ENCODE results near the gene MACROD2. TPM values are rescaled to one million over a fixed set of nuclear protein-coding genes. Genes with fewer than 3 reads are reported as not detected.

MACROD2 gene
- total RNA-seq, 3 donors from 2014 or later, result 3.2 to 7.6 (median 6.4) TPM

GRCh38 chr20:15482525-15482924, 1487.2 kb downstream of the MACROD2 start:
- Histone ChIP-seq H3K9me3 (no peaks in the 10 kb centered on the region), H3K36me3 (ENCODE audit: low read depth) (no peaks in the 10 kb centered on the region), H3K4me3 (no peak overlapping the region), H3K4me1 (ENCODE audit: low read depth) (no peaks in the 10 kb centered on the region)
- ATAC-seq (no peak), DNase-seq (no peak)
- TF ChIP-seq CTCF (IDR thresholded peaks at IDR 0.05), result no peak
- intact Hi-C loops (cut with DNase I, micrococcal nuclease), result no loop called here

DNA sequence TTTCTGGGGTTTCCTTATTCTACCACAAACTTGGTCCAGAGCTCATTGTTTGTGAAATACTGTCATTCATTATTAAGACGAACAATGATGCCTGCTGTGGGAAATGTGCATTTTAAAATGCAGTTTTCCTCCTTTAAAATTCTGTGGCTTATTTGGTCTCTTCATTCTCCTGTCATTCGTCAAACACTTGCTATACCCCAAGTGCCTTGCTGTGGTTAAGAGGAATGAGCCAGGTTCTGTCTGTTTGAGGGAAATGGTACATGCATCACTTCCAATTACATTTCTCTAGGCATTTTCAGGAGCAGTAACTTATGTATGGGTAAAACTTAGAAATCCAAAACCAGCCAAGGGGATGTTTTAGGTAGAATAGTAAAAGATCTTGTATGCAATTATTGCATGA, 1490.2 kb downstream of the MACROD2 start:
- no peak overlapping the region for H3K4me3 ChIP-seq
- intact Hi-C loops (cut with DNase I, micrococcal nuclease), result no loop called here
- no peaks in the 10 kb centered on the region for H3K9me3 ChIP-seq
- no peaks in the 10 kb centered on the region for H3K4me1 ChIP-seq (ENCODE audit: low read depth)
- no peak for DNase-seq
- no peak for ATAC-seq
- no peak for TF ChIP-seq CTCF (IDR thresholded peaks at IDR 0.05)
- no peaks in the 10 kb centered on the region for H3K36me3 ChIP-seq (ENCODE audit: low read depth)

DNA sequence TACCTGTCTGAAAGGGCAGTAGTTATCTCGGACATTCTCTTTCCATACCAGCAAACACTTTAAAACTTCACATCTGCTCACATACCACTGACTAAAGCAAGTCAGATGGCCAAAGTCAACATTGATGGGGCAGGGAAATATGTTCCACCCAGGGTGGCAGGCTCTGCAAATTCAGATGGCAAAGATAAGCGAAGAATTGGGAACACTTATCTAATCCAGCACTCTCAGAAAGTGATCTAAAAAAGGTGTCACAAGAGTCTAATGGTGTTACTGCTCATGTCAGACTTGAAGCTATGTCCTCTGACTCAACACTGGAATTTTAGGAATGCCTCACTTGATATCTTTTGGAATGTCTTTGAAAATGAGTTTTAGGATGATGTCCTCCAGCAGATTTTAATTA, 1491.7 kb downstream of the MACROD2 start:
- no peak for DNase-seq
- TF ChIP-seq CTCF (IDR thresholded peaks at IDR 0.05), result no peak
- H3K4me1 ChIP-seq (ENCODE audit: low read depth), result no peaks in the 10 kb centered on the region
- no peaks in the 10 kb centered on the region for H3K9me3 ChIP-seq
- ATAC-seq, result no peak
- H3K36me3 ChIP-seq (ENCODE audit: low read depth), result no peaks in the 10 kb centered on the region
- intact Hi-C loops (cut with DNase I, micrococcal nuclease), result no loop called here
- no peak overlapping the region for H3K4me3 ChIP-seq

GRCh38 chr20:15487682-15488081, 1492.4 kb downstream of the MACROD2 start:
- ATAC-seq, result no peak
- Histone ChIP-seq H3K9me3 (no peaks in the 10 kb centered on the region), H3K36me3 (ENCODE audit: low read depth) (no peaks in the 10 kb centered on the region), H3K4me1 (ENCODE audit: low read depth) (no peaks in the 10 kb centered on the region), H3K4me3 (no peak overlapping the region)
- DNase-seq, result no peak
- intact Hi-C loops (cut with DNase I, micrococcal nuclease), result no loop called here
- TF ChIP-seq CTCF (IDR thresholded peaks at IDR 0.05), result no peak

- no peaks in the 10 kb centered on the region for H3K4me1 ChIP-seq (ENCODE audit: low read depth)
- intact Hi-C loops (cut with DNase I, micrococcal nuclease), result no loop called here
- ATAC-seq (no peak), DNase-seq (peak in 1 of 3 donors; percentile 23)
- TF ChIP-seq CTCF (IDR thresholded peaks at IDR 0.05), result no peak
- no peaks in the 10 kb centered on the region for H3K36me3 ChIP-seq (ENCODE audit: low read depth)
- H3K4me3 ChIP-seq, result no peak overlapping the region
- H3K9me3 ChIP-seq, result no peaks in the 10 kb centered on the region
These were observed 1496.3 kb downstream of the MACROD2 start for GRCh38 chr20:15491575-15491974.

DNA sequence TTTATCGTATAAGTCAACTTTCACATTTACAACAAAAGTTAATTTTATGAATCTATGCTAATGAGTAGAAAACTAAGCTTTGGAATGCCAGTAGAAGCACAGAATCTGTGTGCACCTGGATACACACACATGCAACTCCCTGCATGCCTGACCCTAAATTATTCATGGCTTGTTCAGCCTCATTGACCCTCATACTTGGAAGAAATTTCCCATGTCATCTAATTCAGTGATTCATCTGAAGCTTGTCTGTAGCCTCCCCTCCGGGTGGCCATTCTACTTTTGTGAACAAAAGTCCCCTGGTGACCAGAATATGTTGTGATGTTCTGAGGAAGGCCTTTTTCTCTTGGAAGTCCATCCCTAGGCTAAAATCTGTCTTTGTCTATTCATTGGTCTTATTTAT, 1499.5 kb downstream of the MACROD2 start:
- Histone ChIP-seq H3K4me1 (ENCODE audit: low read depth) (no peaks in the 10 kb centered on the region), H3K9me3 (no peaks in the 10 kb centered on the region), H3K36me3 (ENCODE audit: low read depth) (no peaks in the 10 kb centered on the region), H3K4me3 (no peak overlapping the region)
- TF ChIP-seq CTCF (IDR thresholded peaks at IDR 0.05), result no peak
- DNase-seq (no peak), ATAC-seq (no peak)
- intact Hi-C loops (cut with DNase I, micrococcal nuclease), result no loop called here
